ENCODE data around the gene EVI5L. TPM values are rescaled to one million over a fixed set of nuclear protein-coding genes. Genes with fewer than 3 reads are reported as not detected.

The EVI5L gene
- total RNA-seq, 1 donor from 2014 or later = 23.4 TPM

DNA sequence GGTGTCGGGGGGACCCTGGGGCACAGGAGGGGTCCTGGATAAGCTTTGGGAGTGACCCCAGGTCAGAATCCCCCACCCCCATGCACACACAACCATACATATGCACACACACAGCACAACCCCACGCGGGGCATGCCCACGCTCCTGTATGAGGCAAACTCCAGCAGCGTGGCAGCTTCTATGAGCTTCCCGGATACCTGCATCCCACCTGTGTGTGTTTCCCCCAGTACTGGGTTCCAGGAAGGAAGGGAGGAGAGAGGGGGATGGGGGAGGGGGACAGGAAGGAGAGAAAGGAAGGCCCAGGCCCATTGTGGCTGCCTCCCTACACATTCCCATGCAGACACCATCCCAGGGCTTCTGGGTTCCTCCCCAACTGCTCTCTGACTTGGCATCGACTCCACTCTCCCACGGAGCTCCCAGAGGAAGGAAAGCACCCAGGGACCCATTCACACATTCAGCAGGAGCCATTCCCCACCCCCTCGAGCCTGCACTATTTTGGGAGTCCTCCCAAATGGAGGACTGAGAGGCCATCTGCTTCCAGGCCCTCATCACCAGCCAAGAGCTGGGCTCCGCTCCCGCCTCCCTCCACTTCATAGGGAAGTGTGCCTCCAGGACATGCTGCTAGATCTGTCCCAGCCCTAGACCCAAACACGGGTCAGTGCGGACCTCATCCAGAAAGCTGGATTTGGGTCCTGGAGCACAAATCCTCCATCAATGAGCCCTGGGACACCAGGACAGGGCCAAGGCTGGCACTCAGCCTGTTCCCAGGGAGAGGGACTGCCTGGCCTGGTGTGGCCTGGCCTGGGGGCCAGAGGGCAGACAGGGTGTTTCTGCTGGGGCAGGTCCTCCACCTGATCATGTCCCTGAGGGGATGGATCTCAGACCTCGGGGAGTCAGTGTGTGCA is 30.9 kb downstream of the EVI5L start:
- DNase-seq (ENCODE audit: low spot score) = no peak

- no peak for DNase-seq (ENCODE audit: low spot score)
Measured at GRCh38 chr19:7861619-7862412, 31.8 kb downstream of the EVI5L start.

GRCh38 chr19:7862413-7862951 is 32.5 kb downstream of the EVI5L start:
- DNase-seq (ENCODE audit: low spot score) = peak; percentile 76

GRCh38 chr19:7863157-7863970 is 33.3 kb downstream of the EVI5L start:
- no peak for DNase-seq (ENCODE audit: low spot score)

DNA sequence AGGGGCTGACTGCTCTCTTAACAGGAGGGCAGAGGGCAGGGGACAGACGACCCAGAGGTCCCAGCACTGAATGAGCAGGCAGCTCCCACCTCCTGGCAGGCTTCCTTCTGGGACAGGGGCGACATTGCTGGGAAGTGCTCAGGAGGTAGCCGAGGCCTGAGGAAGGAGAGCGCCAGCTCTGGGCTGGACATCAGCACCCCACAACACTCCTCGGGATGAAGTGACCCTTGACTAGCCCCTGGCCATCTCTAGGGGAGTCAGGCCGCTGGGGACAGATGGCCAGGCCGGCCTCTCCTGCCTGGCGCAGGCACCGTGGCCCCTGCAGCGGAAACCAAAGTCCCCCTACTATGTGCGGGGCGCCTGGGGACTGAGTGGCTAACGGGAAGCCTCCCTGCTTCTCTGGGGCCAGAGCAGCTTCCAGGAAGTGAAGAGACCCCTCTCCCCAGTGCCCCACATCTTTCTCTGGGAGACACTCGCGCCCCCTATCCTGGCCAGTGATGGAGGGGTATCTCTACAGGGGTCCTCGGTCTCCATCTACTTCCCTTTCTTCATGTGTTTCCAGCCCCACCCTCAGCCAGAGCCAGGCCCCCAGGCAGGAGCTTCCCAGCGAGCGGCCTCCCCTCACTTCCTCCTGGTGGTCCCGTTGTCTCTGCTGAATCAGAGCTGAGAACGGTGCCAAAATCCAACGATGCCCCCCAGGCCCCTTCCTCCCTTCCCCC is 34.1 kb downstream of the EVI5L start:
- DNase-seq (ENCODE audit: low spot score) = no peak

- DNase-seq (ENCODE audit: low spot score) = no peak
Measured at GRCh38 chr19:7864690-7865074, 34.7 kb downstream of the EVI5L start.

DNA sequence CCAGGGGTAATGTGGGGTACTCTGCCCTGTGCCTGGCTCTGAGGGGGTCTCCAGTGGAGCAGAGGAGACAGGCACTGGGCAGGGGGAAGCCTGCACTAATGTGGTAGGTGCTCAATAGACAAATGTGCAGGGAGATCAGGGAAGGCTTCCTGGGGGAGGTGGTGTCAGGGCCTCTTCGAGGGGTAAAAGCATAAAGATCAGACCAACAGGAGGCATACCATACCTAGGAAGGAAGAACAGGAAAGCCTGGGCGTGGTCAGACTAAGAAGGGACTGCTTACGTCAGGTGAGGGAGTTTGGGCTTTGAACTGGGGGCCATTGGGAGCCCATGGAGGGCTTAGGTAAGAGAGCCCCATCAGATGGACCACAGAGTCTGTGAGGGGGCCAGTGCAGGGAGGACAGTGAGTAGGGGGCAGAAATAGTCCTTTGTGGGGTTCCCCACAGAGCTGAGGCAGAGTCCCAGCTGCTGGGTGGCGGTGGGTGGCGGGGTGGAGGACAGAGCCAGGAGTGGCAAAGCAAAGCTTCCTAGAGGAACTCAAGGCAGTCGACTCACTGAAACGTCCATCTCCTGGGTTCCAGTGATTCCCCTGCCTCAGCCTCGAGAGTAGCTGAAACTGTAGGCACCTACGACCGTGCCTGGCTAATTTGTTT is 35.4 kb downstream of the EVI5L start:
- no peak for DNase-seq (ENCODE audit: low spot score)

DNA sequence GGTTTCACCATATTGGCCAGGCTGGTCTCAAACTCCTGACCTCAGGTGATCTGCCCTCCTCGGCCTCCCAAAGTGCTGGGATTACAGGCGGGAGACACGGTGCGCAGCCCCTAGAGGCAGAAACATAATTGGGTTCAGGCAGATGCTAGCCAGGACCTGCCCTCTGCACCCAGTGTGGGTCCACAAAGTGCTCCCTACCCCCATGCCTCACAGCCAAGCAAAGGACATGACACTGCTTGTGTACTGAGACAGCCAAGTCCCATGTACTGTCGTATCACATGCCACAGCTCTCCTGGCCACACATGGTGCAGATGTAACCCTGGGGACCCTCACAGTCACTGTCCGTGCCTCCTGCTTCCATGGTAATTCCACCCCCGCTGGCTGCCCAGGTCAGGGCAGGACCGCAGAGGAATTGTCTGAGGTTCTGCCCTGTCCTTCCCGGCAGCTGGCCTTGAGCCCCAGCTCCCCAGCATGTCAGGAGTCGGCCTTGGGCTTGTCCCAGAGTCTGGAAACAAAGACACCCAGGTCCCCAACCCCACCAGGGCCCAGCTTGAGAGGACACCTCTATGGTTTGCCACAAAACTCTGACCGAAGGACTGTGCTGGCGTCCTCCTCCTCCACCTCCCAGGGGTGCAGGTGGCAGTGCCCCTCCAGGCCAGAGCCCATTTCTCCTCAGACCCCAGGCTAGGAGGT is 36.5 kb downstream of the EVI5L start:
- DNase-seq (ENCODE audit: low spot score) = no peak

GRCh38 chr19:7867092-7867844 is 37.2 kb downstream of the EVI5L start:
- no peak for DNase-seq (ENCODE audit: low spot score)

- no peak for DNase-seq (ENCODE audit: low spot score)
Measured at GRCh38 chr19:7868326-7868670, 38.3 kb downstream of the EVI5L start.

- DNase-seq (ENCODE audit: low spot score) = peak; percentile 69
Measured at GRCh38 chr19:7868671-7869452, 38.8 kb downstream of the EVI5L start.

GRCh38 chr19:7869453-7869909 is 39.5 kb downstream of the EVI5L start:
- peak; percentile 56 for DNase-seq (ENCODE audit: low spot score)

- DNase-seq (ENCODE audit: low spot score) = no peak
Measured at GRCh38 chr19:7869910-7870511, 40.0 kb downstream of the EVI5L start.

DNA sequence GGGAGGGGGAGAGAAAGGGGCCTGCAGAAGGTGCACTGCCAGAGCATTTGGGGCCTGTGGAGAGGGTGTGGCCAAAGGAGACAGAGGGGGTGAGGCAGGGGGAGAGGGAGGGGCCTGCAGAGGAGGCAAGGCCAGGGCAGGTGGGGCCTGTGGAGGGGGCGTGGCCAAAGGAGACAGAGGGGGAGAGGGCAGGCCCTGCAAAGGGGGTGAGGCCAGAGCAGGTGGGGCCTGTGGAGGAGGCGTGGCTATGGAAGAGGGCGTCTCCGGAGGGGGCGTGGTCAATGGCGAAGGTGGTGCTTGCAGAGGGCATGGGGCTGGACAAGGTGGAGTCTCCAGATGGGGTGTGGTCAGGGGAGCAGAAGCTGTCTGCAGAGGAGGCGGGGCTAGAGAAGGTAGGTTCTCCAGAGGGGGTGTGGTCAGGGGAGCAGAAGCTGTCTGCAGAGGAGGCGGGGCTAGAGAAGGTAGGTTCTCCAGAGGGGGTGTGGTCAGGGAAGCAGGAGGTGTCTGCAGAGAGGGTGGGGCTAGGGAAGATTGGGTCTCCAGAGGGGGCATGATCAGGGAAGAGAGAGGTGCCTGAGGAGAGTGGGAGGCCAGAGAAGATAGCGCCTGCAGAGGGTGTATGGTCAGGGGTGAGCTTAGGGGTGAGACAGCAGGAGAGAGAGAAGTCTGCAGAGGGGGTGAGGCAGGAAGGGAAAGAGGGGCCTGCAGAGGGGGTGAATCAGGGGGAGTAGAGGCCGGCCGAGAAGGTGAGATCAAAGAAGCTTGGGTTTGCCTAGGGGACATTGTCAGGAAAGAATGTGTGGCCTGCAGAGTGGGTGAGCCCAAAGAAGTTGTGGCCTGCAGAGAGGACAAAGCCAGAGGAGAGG is 40.8 kb downstream of the EVI5L start:
- DNase-seq (ENCODE audit: low spot score) = no peak

DNA sequence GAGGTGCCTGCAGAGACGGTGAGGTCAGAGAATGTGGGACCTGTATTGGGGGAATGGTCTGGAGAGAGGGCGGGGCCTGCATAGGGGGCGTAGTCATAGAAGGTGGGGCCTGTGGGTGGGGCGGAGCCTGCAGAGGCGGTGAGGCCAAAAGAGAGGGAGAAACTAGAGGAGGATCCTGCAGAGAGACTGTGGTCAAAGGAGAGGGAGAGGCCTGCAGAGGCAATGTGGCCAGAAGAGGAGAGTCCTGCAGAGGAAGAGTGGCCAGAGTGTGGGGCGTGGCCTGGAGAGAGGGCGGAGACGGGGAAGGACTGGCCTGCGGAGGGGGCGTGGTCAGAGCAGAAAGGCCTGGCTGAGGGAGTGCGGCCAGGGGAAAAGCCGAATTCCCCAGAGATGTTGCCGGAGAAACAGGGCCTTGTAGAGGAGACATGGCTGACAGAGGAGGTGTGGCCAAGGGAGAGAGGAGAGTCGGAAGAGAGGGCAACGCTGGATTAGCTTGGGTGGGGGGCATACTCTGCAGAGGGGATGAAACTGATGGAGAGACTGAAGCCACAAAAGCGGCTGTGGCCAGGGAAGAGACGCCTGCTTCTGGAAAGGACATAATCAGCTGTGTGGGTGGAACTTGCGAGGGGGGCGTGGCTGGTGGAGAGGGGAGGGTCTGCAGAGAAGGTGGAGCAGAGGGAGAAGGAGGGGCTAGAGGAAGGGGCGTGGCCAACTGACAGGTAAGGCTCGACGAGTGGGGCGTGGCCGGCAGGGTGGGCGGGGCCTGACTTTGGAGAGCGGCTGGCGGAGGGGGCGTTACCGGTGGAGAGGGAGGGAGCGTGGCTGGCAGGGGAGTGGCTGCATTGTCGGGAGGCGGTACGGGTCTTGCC is 41.7 kb downstream of the EVI5L start:
- DNase-seq (ENCODE audit: low spot score) = peak; percentile 94

Measured in mucosa of gallbladder (tissue), 1 donor.